HepG2 (cell line): ENCODE data around the gene MEDAG. TPM values are rescaled to one million over a fixed set of nuclear protein-coding genes. Genes with fewer than 3 reads are reported as not detected.
A peak's percentile ranks its signal among the peaks of the same experiment; 100 is the strongest.

Source experiments
- AGO1 ChIP-seq: fragments of 200-400 bp; formaldehyde crosslinking; IDR thresholded peaks from 2 replicates; pipeline ENCODE4 v1.6.1; 2017; ENCODE audit warnings: mild to moderate bottlenecking, low read depth, low read length, moderate library complexity; ENCODE audit not compliant: poor library complexity, severe bottlenecking
- HDAC2 ChIP-seq: sonication (generic); formaldehyde crosslinking; IDR thresholded peaks from 2 replicates; pipeline ENCODE4 v1.4.0; 2020; ENCODE audit warnings: missing genetic modification reagents
- HDAC6 ChIP-seq: fragments of 200-600 bp; sonication (generic); IDR thresholded peaks from 2 replicates; pipeline ENCODE4 v1.7.0; 2017; ENCODE audit warnings: mild to moderate bottlenecking, antibody characterized with exemption, low read length, low read depth
- SATB2 ChIP-seq: sonication (generic); formaldehyde crosslinking; IDR thresholded peaks from 2 replicates; pipeline ENCODE4 v1.5.0; 2020; ENCODE audit warnings: missing genetic modification reagents
- ZC3H13 ChIP-seq: sonication (generic); formaldehyde crosslinking; IDR thresholded peaks from 2 replicates; pipeline ENCODE4 v1.8.1; 2023; ENCODE audit warnings: mild to moderate bottlenecking, missing genetic modification reagents, moderate library complexity
- ZNF143 ChIP-seq: sonication (generic); formaldehyde crosslinking; IDR thresholded peaks from 2 replicates; pipeline ENCODE4 v1.4.0; 2020; ENCODE audit warnings: missing genetic modification reagents
- ZNF160 ChIP-seq: sonication (generic); formaldehyde crosslinking; IDR thresholded peaks from 2 replicates; pipeline ENCODE4 v1.8.0; 2022; ENCODE audit warnings: mild to moderate bottlenecking, inconsistent platforms, missing genetic modification reagents
- ZNF44 ChIP-seq: sonication (generic); formaldehyde crosslinking; IDR thresholded peaks from 2 replicates; pipeline ENCODE4 v1.5.1; 2020; ENCODE audit warnings: mild to moderate bottlenecking, missing genetic modification reagents
- ZNF563 ChIP-seq: sonication (generic); formaldehyde crosslinking; IDR thresholded peaks from 2 replicates; pipeline ENCODE4 v1.8.0; 2022; ENCODE audit warnings: mild to moderate bottlenecking, moderate library complexity, missing genetic modification reagents
- polyA plus RNA-seq, 8 experiments: library from polyadenylated mRNA; depleted of rRNA in 3 of 8; stranded (reverse) in 7 of 8; unstranded in 1 of 8; fragments of >200 nt; fragmentation: Illumina TruSeq in 4 of 8; extraction: Trizol in 4 of 8; gene quantifications; 2 replicates each; pipeline versions ENCODE4 v1.2.1 to v1.2.3, GENCODE V29; 2011 to 2016; ENCODE audit warnings: low read depth in 4 of 8, missing spikeins in 1 of 8, mixed read lengths in 1 of 8; ENCODE audit not compliant: insufficient read depth in 1 of 8
- total RNA-seq, 5 experiments: library from RNA; depleted of rRNA; stranded (reverse); fragments of >200 nt; fragmentation: Illumina TruSeq; extraction: Trizol; gene quantifications; 2 replicates each; pipeline ENCODE4 v1.2.3, GENCODE V29; 2016; ENCODE audit warnings: low read depth in 1 of 5
- TF ChIP-seq, protein P1 (sequence below): IDR thresholded peaks from 2 replicates; pipeline ENCODE4 v1.6.1; 2016; ENCODE audit warnings: low read depth, missing genetic modification reagents, missing compliant biosample characterization
- TF ChIP-seq, protein P2 (sequence below): sonication (generic); formaldehyde crosslinking; IDR thresholded peaks from 2 replicates; pipeline ENCODE4 v1.4.0; 2020; ENCODE audit warnings: missing genetic modification reagents, borderline replicate concordance
- TF ChIP-seq, protein P3 (sequence below): sonication (generic); formaldehyde crosslinking; IDR thresholded peaks from 2 replicates; pipeline ENCODE4 v1.4.0; 2020; ENCODE audit warnings: missing genetic modification reagents, mild to moderate bottlenecking, borderline replicate concordance
- TF ChIP-seq, protein P4 (sequence below): sonication (generic); formaldehyde crosslinking; IDR thresholded peaks from 2 replicates; pipeline ENCODE4 v1.8.0; 2022; ENCODE audit warnings: mild to moderate bottlenecking, missing genetic modification reagents; ENCODE audit not compliant: insufficient replicate concordance
- TF ChIP-seq, protein P5 (sequence below): sonication (generic); formaldehyde crosslinking; IDR thresholded peaks from 2 replicates; pipeline ENCODE4 v1.4.0; 2020; ENCODE audit warnings: missing genetic modification reagents, low read depth, mild to moderate bottlenecking, borderline replicate concordance

Gene MEDAG
- total and polyA plus RNA-seq, 2 of the 13 experiments (the other 11 are each of a cell fraction or from before 2014, with no cell fraction given) = not detected

DNA sequence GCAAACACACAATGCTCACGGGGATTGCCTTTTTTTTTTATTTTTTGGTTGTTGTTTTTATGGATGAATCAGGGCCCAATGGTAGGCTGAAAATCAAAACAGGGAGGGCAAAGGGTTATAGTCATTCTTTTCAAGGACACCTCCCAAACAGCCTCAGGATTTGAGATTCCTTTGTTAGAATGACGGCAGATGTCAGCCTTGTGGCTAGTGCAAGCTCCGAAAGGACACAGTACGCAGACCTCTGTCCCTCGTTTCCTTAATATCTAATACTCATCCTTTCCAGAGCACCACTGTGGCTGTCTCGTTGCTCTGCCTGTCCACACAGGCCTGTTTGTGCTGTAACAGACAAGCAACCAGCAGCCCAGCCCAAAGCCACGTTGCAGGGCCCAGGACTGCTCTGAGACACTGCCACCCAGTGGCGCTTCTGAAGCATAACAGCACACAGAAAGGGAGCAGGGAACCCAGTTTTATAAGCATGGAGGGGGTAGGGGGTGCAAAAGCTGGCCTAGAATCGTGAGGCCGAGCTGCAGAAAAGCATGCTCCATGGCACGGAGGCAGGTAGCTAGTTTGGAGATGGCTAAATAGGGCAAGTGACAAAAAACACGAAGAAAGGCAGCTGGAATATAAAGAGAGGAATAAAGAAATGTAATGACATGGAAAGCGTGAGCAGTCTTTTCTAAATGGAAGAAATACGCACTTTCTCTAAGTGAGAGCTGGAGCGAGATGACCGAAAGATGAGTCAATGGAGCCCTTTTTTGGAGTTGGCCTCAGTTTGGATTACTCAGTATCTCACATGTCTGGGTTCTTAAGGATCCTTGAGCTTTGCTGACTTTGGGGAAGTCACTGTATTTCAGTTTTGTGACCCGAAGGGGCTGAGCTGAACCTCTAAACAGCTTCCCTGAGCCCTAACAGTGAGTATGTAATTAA lies 40.7 kb upstream of the MEDAG start (continued):
- TF ChIP-seq, protein P1, sequence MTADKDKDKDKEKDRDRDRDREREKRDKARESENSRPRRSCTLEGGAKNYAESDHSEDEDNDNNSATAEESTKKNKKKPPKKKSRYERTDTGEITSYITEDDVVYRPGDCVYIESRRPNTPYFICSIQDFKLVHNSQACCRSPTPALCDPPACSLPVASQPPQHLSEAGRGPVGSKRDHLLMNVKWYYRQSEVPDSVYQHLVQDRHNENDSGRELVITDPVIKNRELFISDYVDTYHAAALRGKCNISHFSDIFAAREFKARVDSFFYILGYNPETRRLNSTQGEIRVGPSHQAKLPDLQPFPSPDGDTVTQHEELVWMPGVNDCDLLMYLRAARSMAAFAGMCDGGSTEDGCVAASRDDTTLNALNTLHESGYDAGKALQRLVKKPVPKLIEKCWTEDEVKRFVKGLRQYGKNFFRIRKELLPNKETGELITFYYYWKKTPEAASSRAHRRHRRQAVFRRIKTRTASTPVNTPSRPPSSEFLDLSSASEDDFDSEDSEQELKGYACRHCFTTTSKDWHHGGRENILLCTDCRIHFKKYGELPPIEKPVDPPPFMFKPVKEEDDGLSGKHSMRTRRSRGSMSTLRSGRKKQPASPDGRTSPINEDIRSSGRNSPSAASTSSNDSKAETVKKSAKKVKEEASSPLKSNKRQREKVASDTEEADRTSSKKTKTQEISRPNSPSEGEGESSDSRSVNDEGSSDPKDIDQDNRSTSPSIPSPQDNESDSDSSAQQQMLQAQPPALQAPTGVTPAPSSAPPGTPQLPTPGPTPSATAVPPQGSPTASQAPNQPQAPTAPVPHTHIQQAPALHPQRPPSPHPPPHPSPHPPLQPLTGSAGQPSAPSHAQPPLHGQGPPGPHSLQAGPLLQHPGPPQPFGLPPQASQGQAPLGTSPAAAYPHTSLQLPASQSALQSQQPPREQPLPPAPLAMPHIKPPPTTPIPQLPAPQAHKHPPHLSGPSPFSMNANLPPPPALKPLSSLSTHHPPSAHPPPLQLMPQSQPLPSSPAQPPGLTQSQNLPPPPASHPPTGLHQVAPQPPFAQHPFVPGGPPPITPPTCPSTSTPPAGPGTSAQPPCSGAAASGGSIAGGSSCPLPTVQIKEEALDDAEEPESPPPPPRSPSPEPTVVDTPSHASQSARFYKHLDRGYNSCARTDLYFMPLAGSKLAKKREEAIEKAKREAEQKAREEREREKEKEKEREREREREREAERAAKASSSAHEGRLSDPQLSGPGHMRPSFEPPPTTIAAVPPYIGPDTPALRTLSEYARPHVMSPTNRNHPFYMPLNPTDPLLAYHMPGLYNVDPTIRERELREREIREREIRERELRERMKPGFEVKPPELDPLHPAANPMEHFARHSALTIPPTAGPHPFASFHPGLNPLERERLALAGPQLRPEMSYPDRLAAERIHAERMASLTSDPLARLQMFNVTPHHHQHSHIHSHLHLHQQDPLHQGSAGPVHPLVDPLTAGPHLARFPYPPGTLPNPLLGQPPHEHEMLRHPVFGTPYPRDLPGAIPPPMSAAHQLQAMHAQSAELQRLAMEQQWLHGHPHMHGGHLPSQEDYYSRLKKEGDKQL (CRISPR knock-in tag) = no peak
- no peak for TF ChIP-seq ZNF143 (CRISPR knock-in tag)
- TF ChIP-seq AGO1 = no peak
- no peak for TF ChIP-seq HDAC6
- TF ChIP-seq, protein P2, sequence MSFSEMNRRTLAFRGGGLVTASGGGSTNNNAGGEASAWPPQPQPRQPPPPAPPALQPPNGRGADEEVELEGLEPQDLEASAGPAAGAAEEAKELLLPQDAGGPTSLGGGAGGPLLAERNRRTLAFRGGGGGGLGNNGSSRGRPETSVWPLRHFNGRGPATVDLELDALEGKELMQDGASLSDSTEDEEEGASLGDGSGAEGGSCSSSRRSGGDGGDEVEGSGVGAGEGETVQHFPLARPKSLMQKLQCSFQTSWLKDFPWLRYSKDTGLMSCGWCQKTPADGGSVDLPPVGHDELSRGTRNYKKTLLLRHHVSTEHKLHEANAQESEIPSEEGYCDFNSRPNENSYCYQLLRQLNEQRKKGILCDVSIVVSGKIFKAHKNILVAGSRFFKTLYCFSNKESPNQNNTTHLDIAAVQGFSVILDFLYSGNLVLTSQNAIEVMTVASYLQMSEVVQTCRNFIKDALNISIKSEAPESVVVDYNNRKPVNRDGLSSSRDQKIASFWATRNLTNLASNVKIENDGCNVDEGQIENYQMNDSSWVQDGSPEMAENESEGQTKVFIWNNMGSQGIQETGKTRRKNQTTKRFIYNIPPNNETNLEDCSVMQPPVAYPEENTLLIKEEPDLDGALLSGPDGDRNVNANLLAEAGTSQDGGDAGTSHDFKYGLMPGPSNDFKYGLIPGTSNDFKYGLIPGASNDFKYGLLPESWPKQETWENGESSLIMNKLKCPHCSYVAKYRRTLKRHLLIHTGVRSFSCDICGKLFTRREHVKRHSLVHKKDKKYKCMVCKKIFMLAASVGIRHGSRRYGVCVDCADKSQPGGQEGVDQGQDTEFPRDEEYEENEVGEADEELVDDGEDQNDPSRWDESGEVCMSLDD (CRISPR knock-in tag) = no peak
- TF ChIP-seq ZNF160 = no peak
- TF ChIP-seq, protein P3, sequence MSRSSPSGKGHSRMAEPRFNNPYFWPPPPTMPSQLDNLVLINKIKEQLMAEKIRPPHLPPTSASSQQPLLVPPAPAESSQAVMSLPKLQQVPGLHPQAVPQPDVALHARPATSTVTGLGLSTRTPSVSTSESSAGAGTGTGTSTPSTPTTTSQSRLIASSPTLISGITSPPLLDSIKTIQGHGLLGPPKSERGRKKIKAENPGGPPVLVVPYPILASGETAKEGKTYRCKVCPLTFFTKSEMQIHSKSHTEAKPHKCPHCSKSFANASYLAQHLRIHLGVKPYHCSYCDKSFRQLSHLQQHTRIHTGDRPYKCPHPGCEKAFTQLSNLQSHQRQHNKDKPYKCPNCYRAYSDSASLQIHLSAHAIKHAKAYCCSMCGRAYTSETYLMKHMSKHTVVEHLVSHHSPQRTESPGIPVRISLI = no peak
- TF ChIP-seq HDAC2 (CRISPR knock-in tag) = peak; percentile 59; the same call in 1 of the 2 replicates
- TF ChIP-seq ZNF44 = no peak
- TF ChIP-seq ZNF563 (CRISPR knock-in tag) = no peak
- TF ChIP-seq SATB2 = no peak
- TF ChIP-seq, protein P4, sequence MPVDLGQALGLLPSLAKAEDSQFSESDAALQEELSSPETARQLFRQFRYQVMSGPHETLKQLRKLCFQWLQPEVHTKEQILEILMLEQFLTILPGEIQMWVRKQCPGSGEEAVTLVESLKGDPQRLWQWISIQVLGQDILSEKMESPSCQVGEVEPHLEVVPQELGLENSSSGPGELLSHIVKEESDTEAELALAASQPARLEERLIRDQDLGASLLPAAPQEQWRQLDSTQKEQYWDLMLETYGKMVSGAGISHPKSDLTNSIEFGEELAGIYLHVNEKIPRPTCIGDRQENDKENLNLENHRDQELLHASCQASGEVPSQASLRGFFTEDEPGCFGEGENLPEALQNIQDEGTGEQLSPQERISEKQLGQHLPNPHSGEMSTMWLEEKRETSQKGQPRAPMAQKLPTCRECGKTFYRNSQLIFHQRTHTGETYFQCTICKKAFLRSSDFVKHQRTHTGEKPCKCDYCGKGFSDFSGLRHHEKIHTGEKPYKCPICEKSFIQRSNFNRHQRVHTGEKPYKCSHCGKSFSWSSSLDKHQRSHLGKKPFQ (CRISPR knock-in tag) = peak; percentile 41
- TF ChIP-seq ZC3H13 (CRISPR knock-in tag) = no peak
- TF ChIP-seq, protein P5, sequence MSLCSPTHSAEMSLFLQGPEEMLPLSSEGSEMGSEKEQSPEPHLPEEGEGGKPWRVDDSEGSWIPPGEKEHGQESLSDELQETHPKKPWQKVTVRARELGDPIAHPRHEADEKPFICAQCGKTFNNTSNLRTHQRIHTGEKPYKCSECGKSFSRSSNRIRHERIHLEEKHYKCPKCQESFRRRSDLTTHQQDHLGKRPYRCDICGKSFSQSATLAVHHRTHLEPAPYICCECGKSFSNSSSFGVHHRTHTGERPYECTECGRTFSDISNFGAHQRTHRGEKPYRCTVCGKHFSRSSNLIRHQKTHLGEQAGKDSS (CRISPR knock-in tag) = no peak
